ENCODE data around the gene TCERG1.

TCERG1 gene

GRCh38 chr5:146457431-146457830, 10.3 kb downstream of the TCERG1 start:
- H3K4me3 ChIP-seq (ENCODE audit: low read depth, low read length) = no peak overlapping the region

DNA sequence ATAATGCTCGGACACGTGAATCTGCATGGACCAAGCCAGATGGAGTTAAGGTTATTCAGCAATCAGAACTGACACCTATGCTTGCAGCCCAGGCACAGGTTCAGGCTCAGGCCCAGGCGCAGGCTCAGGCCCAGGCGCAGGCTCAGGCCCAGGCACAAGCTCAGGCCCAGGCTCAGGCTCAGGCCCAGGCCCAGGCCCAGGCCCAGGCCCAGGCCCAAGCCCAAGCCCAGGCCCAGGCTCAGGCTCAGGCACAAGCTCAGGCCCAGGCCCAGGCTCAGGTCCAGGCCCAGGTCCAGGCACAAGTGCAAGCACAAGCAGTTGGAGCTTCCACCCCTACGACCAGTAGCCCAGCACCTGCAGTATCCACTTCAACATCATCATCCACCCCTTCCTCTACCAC, 11.8 kb downstream of the TCERG1 start:
- TF ChIP-seq, protein P1, sequence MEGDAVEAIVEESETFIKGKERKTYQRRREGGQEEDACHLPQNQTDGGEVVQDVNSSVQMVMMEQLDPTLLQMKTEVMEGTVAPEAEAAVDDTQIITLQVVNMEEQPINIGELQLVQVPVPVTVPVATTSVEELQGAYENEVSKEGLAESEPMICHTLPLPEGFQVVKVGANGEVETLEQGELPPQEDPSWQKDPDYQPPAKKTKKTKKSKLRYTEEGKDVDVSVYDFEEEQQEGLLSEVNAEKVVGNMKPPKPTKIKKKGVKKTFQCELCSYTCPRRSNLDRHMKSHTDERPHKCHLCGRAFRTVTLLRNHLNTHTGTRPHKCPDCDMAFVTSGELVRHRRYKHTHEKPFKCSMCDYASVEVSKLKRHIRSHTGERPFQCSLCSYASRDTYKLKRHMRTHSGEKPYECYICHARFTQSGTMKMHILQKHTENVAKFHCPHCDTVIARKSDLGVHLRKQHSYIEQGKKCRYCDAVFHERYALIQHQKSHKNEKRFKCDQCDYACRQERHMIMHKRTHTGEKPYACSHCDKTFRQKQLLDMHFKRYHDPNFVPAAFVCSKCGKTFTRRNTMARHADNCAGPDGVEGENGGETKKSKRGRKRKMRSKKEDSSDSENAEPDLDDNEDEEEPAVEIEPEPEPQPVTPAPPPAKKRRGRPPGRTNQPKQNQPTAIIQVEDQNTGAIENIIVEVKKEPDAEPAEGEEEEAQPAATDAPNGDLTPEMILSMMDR (IDR thresholded peaks at IDR 0.05; ENCODE audit: low read depth, low read length) = no peak
- no peak overlapping the region for H3K4me3 ChIP-seq (ENCODE audit: low read depth, low read length)

More at GRCh38 chr5:146457431-146457830, 10.3 kb downstream of the TCERG1 start:
- TF ChIP-seq, protein P1 (IDR thresholded peaks at IDR 0.05; ENCODE audit: low read depth, low read length) = no peak

DNA sequence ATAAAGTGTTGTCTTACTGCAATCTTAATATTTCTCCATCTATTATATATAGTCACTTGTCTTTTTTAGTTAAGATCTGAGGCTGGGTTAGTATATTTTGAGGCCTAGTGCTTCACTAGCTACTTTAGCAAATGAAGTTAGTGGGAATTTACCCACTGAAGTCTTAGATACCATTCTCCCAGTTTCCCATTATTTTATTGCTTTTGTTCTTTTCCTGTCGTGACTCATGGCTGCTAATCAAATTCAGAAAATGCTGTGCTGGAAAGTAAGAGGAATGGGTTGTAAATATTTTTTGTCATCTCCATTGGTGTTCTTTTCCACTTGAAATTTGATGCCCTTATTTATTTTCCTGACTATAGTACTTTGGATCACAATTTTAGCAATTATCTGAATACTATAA, 14.2 kb downstream of the TCERG1 start:
- TF ChIP-seq, protein P1 (IDR thresholded peaks at IDR 0.05; ENCODE audit: low read depth, low read length) = no peak

DNA sequence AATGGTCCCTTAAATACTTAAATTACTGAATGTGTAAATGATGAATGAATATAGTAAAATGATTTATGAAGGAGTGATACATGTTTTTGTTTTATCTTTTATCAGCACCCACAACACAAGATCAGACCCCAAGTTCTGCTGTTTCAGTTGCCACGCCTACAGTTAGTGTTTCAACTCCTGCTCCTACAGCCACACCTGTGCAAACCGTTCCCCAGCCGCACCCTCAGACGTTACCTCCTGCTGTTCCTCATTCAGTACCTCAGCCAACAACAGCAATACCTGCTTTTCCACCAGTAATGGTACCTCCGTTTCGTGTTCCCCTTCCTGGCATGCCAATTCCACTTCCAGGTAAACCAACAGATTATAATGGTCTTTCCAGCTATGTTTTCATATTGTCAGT, 16.3 kb downstream of the TCERG1 start:
- TF ChIP-seq, protein P1 (IDR thresholded peaks at IDR 0.05; ENCODE audit: low read depth, low read length) = no peak
- no peak overlapping the region for H3K4me3 ChIP-seq (ENCODE audit: low read depth, low read length)

More for the DNA sequence above, 14.2 kb downstream of the TCERG1 start:
- no peak overlapping the region for H3K4me3 ChIP-seq (ENCODE audit: low read depth, low read length)

DNA sequence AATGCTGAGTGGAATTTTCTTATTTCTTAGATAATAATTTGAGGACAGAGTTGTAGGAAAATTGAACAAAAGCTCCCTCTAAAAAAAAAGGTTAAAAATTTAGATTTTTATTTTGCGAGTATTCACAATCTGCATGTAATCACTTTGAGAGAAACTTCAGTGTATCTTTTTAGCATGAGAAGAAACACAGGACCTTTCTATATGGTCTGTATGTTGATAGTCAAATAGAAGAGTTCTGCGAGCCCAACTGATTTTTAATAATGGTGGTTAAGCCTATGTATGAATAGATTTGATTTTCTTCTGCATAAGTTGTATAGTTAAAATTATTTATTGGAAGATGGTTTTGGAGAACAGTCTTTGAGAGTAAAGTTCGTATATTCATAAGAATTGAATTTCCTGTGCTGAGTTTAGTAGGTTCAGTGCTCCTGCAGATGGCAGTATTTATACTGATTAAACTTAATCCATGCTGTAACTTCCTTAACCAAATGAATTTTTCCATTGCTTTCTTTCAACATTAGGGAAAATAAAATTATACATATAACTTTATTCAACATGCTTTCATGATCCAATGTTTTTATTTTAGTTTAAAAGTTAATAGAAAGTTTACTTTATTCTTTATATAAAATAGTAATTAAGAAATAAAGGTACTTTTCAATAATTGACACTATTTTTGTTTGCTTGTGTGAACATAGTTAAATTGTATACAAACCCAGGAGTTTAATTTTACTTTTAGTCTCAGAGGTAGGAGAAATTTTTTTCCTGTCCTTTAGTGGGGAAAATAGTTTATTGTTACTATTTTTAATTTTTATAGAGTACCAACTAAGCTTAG, 19.6 kb downstream of the TCERG1 start:
- H3K4me3 ChIP-seq (ENCODE audit: low read depth, low read length) = no peak overlapping the region
- TF ChIP-seq, protein P1 (IDR thresholded peaks at IDR 0.05; ENCODE audit: low read depth, low read length) = peak; percentile 18; the same call in 1 of the 2 replicates

- TF ChIP-seq, protein P1 (IDR thresholded peaks at IDR 0.05; ENCODE audit: low read depth, low read length) = no peak
Measured at GRCh38 chr5:146467760-146468159, 20.6 kb downstream of the TCERG1 start.

GRCh38 chr5:146474065-146474464, 26.9 kb downstream of the TCERG1 start:
- TF ChIP-seq, protein P1 (IDR thresholded peaks at IDR 0.05; ENCODE audit: low read depth, low read length) = no peak
- H3K4me3 ChIP-seq (ENCODE audit: low read depth, low read length) = no peak overlapping the region

More at GRCh38 chr5:146467760-146468159, 20.6 kb downstream of the TCERG1 start:
- no peak overlapping the region for H3K4me3 ChIP-seq (ENCODE audit: low read depth, low read length)
